WI38 (cell line): ENCODE measurements around the gene MBOAT2.

Experiments
- H3K4me3 ChIP-seq: 2 replicates; pipeline ENCODE4 v1.5.1; 2011; ENCODE audit warnings: low read depth, mild to moderate bottlenecking, control low read depth, low read length
- TF ChIP-seq, protein P1 (sequence below): IDR thresholded peaks from 2 replicates; pipeline ENCODE4 v1.5.1; 2012; ENCODE audit warnings: low read depth, mild to moderate bottlenecking, control low read depth, low read length

Gene MBOAT2

DNA sequence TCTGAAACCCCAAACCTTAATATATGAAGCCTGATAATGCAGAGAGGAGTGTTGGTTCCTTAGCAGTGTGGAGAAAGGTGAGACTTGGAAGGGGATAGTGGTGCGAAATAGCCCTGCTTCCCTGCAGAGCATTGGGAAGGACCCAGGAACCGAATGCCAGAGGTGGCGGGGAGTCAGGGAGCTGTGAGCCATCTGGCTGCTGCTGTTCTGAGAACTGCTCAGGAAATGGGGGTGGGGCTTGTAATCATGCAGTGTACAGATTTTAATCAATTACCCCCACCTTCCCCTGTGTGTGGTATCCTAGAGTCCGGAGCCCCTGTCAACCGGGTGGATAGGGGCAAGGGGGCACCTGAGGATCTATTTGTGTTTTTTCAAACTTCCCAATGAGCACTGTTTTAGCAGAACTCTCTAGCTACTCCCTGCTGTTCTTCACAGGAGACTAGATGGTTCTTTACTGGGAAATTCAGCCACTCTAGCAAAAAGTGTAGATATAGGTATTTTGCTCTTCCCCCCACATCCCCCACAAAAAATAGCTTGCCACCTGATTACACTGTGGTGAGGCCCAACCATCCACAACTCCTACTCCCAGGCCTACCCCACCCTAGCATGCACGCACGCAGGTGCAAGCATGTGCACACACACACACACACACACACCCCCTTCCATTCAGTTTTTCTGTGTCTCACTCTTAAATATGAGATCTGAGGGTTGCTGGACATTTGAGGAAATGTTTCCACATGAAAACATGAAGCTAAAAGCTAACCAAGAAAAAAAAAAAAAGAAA, 30.1 kb upstream of the MBOAT2 start:
- no peak overlapping the region for H3K4me3 ChIP-seq
- TF ChIP-seq, protein P1, sequence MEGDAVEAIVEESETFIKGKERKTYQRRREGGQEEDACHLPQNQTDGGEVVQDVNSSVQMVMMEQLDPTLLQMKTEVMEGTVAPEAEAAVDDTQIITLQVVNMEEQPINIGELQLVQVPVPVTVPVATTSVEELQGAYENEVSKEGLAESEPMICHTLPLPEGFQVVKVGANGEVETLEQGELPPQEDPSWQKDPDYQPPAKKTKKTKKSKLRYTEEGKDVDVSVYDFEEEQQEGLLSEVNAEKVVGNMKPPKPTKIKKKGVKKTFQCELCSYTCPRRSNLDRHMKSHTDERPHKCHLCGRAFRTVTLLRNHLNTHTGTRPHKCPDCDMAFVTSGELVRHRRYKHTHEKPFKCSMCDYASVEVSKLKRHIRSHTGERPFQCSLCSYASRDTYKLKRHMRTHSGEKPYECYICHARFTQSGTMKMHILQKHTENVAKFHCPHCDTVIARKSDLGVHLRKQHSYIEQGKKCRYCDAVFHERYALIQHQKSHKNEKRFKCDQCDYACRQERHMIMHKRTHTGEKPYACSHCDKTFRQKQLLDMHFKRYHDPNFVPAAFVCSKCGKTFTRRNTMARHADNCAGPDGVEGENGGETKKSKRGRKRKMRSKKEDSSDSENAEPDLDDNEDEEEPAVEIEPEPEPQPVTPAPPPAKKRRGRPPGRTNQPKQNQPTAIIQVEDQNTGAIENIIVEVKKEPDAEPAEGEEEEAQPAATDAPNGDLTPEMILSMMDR, result no peak

DNA sequence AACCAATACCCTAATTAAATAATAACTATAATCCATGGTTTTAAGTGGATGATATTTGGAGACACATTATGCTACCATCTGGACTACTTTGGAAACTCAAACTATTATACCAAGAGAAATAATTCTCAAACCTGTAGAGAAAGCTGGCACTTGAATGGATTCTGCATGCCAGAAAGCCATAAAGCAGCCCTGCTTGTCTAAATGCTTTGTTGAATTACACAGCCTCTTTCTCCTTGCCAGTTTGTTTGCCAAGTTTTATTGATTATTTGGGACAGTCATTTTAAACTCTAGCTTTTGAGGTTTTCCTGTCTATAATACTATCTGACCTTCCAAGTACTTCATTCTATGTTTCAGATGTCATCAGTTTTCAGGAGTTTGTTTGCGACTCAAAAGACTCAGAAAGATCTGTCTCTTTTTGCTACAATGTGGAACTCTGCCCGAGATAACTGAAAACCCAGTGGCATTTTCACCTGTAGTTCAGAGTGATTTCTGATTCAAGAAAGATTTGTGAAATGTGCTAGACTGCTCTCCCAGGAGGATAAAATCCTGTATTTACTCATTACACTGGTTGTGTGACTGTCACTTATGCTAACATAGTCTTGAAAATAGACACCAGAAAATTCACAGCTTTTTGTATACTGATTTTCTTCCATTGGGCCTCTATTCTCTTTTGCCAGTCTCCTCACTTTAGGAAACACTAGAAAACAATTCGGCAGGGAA, 29.2 kb upstream of the MBOAT2 start:
- H3K4me3 ChIP-seq, result no peak overlapping the region
- TF ChIP-seq, protein P1, result no peak

DNA sequence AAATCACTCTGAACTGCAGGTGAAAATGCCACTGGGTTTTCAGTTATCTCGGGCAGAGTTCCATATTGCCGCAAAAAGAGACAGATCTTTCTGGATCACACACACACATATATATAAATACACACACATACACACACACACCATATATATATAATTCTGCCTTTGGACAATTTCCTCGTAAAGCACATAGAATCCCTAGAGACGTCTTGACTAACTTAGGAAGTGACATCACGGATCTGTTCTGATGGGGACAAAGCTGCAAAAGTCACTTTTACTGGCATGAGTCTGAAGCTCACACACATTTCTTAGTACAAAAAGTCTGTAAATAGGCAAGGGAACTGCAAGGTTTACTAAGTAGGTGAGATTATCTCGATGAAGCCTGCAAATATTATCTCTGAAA, 28.6 kb upstream of the MBOAT2 start:
- H3K4me3 ChIP-seq, result no peak overlapping the region
- TF ChIP-seq, protein P1, result no peak

- TF ChIP-seq, protein P1, result no peak
Observed at GRCh38 chr2:9031246-9031645, 27.8 kb upstream of the MBOAT2 start.

GRCh38 chr2:9030841-9031240, 27.4 kb upstream of the MBOAT2 start:
- TF ChIP-seq, protein P1, result no peak
- no peak overlapping the region for H3K4me3 ChIP-seq

More at GRCh38 chr2:9031246-9031645, 27.8 kb upstream of the MBOAT2 start:
- no peak overlapping the region for H3K4me3 ChIP-seq

DNA sequence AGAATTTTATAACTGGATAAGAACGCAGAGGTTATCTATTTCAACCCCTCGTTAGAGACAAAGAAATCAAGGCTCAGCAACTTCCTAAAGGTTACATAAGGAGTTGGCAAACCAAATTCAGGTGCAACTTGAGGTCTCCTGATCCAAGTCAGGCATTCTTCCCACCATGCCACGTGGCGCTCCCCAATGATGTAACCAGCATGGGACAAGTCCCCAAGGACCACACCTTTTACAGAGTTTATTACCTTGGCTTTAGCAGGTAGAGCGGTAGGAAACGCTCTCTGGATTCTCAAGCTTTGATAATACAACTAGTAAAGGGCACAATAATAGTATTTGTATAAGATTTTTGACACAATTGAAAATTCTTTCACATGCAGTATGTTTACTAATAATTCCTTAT, 26.7 kb upstream of the MBOAT2 start:
- no peak overlapping the region for H3K4me3 ChIP-seq
- TF ChIP-seq, protein P1, result no peak

DNA sequence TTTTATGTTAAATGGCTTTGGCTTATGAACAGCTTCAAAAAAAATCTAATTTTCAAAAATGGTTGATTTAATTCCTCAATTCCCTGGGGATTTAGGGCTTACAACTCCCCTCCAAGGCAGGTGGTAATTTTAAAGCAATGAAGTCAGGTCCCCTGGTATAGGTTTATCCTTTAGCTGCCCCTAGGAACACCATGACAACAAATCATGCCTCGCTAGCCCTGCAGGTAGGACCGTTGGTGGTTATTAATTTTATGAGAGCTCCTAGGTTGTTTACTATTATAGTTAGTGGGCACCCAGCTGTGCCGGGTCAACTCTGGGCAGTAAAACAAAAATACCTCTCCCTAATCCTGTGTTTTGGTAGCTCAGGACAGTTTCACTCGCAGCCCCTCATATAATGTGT, 26.2 kb upstream of the MBOAT2 start:
- TF ChIP-seq, protein P1, result no peak
- H3K4me3 ChIP-seq, result no peak overlapping the region
